HL-60 (cell line): ENCODE measurements around the gene SDK1.

ENCODE experiments used
- DNase-seq, 2 experiments: peaks; one replicate each; pipeline ENCODE4 v3.0.0-alpha.2; 2010 to 2020; ENCODE audit warnings: low read depth in 1 of 2, low spot score in 1 of 2
- H3K27ac ChIP-seq: fragments of 250-450 bp; sonication (Bioruptor Pico); replicated peaks from 2 replicates; pipeline ENCODE4 v1.5.1; 2020; ENCODE audit warnings: mild to moderate bottlenecking, moderate library complexity
- H3K27me3 ChIP-seq: fragments of 250-450 bp; sonication (Bioruptor Pico); 2 replicates; pipeline ENCODE4 v1.5.1; 2021; ENCODE audit warnings: mild to moderate bottlenecking, moderate library complexity; ENCODE audit not compliant: insufficient read depth, poor library complexity, severe bottlenecking
- H3K4me3 ChIP-seq: replicated peaks from 2 replicates; pipeline ENCODE4 v1.5.1; 2011; ENCODE audit warnings: mild to moderate bottlenecking, control low read depth, low read length; ENCODE audit not compliant: insufficient read depth
- CTCF ChIP-seq: IDR thresholded peaks from one replicate; pipeline ENCODE4 v1.5.1; 2011; ENCODE audit warnings: low read length, control low read depth, inconsistent platforms; ENCODE audit not compliant: insufficient read depth
- GABPA ChIP-seq: IDR thresholded peaks from 2 replicates; pipeline ENCODE4 v1.6.1; 2012; ENCODE audit warnings: low read depth
- POLR2AphosphoS5 ChIP-seq: IDR thresholded peaks from 2 replicates; pipeline ENCODE4 v1.6.1; 2012; ENCODE audit warnings: low read depth
- REST ChIP-seq: IDR thresholded peaks from 2 replicates; pipeline ENCODE4 v1.6.1; 2012; ENCODE audit warnings: low read depth; ENCODE audit not compliant: insufficient replicate concordance
- SPI1 ChIP-seq: IDR thresholded peaks from 2 replicates; pipeline ENCODE4 v1.6.1; 2012; ENCODE audit warnings: low read depth, mild to moderate bottlenecking, borderline replicate concordance

SDK1 gene

DNA sequence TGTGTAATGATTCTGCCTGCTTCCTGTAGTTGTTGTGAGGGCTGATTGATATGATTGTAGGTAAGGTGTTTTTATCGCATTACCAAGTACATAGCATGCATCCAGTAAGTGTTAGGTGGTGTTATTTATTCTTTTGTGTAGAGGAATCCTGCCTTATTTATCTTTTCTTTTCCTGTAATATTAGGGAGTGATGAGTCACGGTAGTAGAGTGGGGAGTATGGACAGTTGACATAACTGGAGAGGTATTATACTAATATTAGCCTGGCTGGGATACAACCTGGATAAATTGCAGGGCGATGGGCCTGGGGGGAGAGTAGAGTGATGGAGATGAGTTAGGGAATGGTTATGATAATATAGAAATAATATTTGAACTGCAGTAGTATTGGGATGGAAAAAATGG, 9.8 kb downstream of the SDK1 start:
- Histone ChIP-seq H3K4me3 (no peak overlapping the region), H3K27me3 (peaks cover 3% of the 10 kb centered on the region), H3K27ac (no peak overlapping the region)
- TF ChIP-seq CTCF (no peak), GABPA (no peak), POLR2AphosphoS5 (no peak), SPI1 (no peak), REST (no peak)
- no peak for DNase-seq

DNA sequence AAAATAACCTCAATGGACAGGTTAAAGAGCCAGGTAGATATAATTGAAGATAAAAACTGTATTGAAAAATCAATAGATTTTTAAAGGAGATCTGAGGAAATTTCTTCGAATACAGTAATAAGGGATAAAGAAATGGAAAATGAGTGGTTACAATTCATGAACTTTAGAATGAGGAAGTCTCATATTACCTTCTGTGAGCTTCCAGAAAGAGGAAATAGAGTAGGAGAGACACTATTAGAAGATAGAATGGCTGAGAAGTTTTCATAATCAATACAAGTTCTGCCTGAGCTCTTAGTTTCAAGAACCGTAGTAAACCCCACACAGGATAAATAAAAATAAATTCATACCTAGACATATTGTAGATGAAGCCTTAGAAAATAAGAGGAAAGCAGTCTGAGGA, 11.5 kb downstream of the SDK1 start:
- peaks cover 3% of the 10 kb centered on the region for H3K27me3 ChIP-seq

GRCh38 chr7:3318874-3319273, 17.8 kb downstream of the SDK1 start:
- TF ChIP-seq REST (no peak), GABPA (no peak), POLR2AphosphoS5 (no peak), CTCF (no peak), SPI1 (no peak)
- no peaks in the 10 kb centered on the region for H3K27me3 ChIP-seq
- no peak overlapping the region for H3K4me3 ChIP-seq
- no peak for DNase-seq
- H3K27ac ChIP-seq = no peak overlapping the region

More for the DNA sequence above, 11.5 kb downstream of the SDK1 start:
- DNase-seq = no peak
- TF ChIP-seq GABPA = no peak
- no peak for TF ChIP-seq POLR2AphosphoS5
- TF ChIP-seq SPI1 = peak; percentile 79
- no peak for TF ChIP-seq REST
- no peak for TF ChIP-seq CTCF
- Histone ChIP-seq H3K4me3 (no peak overlapping the region), H3K27ac (no peak overlapping the region)
